Peyer's patch (tissue), 4 donors: ENCODE data around the gene RUNX1.

Source experiments
- POLR2A ChIP-seq, 2 donors: fragments of 450-650 bp; IDR thresholded peaks; one replicate each; pipeline ENCODE4 v1.5.1; 2017; ENCODE audit warnings: antibody characterized with exemption in 2 of 2, mild to moderate bottlenecking in 2 of 2, moderate library complexity in 2 of 2
- TF ChIP-seq, protein P1 (sequence below), 6 experiments: fragments of 450-650 bp in 4 of 6; fragments of 200-600 bp in 2 of 6; sonication (generic) in 1 of 6; IDR thresholded peaks; one replicate each; pipeline ENCODE4 v1.5.1; 2017 to 2019; ENCODE audit warnings: antibody characterized with exemption in 6 of 6, mild to moderate bottlenecking in 3 of 6, moderate library complexity in 1 of 6

GRCh38 chr21:34899760-34900159 is 149.3 kb downstream of the RUNX1 start:
- no peak for TF ChIP-seq POLR2A (IDR thresholded peaks at IDR 0.05)
- TF ChIP-seq, protein P1, sequence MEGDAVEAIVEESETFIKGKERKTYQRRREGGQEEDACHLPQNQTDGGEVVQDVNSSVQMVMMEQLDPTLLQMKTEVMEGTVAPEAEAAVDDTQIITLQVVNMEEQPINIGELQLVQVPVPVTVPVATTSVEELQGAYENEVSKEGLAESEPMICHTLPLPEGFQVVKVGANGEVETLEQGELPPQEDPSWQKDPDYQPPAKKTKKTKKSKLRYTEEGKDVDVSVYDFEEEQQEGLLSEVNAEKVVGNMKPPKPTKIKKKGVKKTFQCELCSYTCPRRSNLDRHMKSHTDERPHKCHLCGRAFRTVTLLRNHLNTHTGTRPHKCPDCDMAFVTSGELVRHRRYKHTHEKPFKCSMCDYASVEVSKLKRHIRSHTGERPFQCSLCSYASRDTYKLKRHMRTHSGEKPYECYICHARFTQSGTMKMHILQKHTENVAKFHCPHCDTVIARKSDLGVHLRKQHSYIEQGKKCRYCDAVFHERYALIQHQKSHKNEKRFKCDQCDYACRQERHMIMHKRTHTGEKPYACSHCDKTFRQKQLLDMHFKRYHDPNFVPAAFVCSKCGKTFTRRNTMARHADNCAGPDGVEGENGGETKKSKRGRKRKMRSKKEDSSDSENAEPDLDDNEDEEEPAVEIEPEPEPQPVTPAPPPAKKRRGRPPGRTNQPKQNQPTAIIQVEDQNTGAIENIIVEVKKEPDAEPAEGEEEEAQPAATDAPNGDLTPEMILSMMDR (IDR thresholded peaks at IDR 0.05), result no peak
